Naive thymus-derived CD8-positive, alpha-beta T cell (primary cell): Measurements from ENCODE around the gene DNAJB9. TPM values are rescaled to one million over a fixed set of nuclear protein-coding genes. Genes with fewer than 3 reads are reported as not detected.
A peak's percentile ranks its signal among the peaks of the same experiment; 100 is the strongest.

Source experiments
- ATAC-seq, 2 donors: fragments of 150-1000 bp; cut with Tn5 transposase in 1 of 2; sonication (Bioruptor Pico), chemical (Tn5 transposase) in 1 of 2; 1 replicate in 1 of 2; 2 replicates in 1 of 2; pipeline ENCODE4 v1.10.0; 2021; ENCODE audit warnings: mild to moderate bottlenecking in 2 of 2, moderate library complexity in 2 of 2
- POLR2A ChIA-PET: fragments of 350-600 bp; sonication (Branson Sonifier 250); formaldehyde crosslinking; loops from one replicate; lab custom pipeline; 2021; ENCODE audit warnings: antibody characterized with exemption; lab: Charles Lee
- DNase-seq, 10 donors: peaks; one replicate each; pipeline versions ENCODE4 v3.0.0 to v3.0.0-alpha.2; 2020 to 2022
- H3K27ac Mint-ChIP-seq, 10 donors: one replicate each; pipeline ENCODE4 v1.8.0; 2020 to 2022; ENCODE audit warnings: mild to moderate bottlenecking in 10 of 10, mixed read lengths in 10 of 10, moderate library complexity in 4 of 10, inconsistent platforms in 1 of 10
- H3K27me3 Mint-ChIP-seq, 5 donors: one replicate each; pipeline ENCODE4 v1.8.0; 2021 to 2022; ENCODE audit warnings: mixed read lengths in 5 of 5
- H3K36me3 Mint-ChIP-seq, 3 donors: one replicate each; pipeline ENCODE4 v1.8.0; 2020 to 2022; ENCODE audit warnings: mixed read lengths in 3 of 3, mild to moderate bottlenecking in 2 of 3, inconsistent platforms in 1 of 3
- H3K4me1 Mint-ChIP-seq, 4 donors: one replicate each; pipeline ENCODE4 v1.8.0; 2021 to 2022; ENCODE audit warnings: mixed read lengths in 4 of 4
- H3K4me3 Mint-ChIP-seq, 10 donors: one replicate each; pipeline ENCODE4 v1.8.0; 2020 to 2022; ENCODE audit warnings: mild to moderate bottlenecking in 10 of 10, mixed read lengths in 10 of 10, moderate library complexity in 6 of 10, inconsistent platforms in 1 of 10
- H3K9me3 Mint-ChIP-seq, 9 donors: one replicate each; pipeline ENCODE4 v1.8.0; 2020 to 2022; ENCODE audit warnings: mixed read lengths in 9 of 9, mild to moderate bottlenecking in 3 of 9, inconsistent platforms in 1 of 9, moderate library complexity in 1 of 9
- polyA plus RNA-seq, 3 donors: library from polyadenylated mRNA; unstranded; fragments of 300-500 nt; fragmentation: Illumina TruSeq; gene quantifications; one replicate each; pipeline ENCODE4 v1.2.3, GENCODE V29; 2021
- total RNA-seq, 8 experiments: library from RNA in 2 of 8; stranded (reverse) in 2 of 8; gene quantifications; one replicate each; pipeline ENCODE4 v1.2.3 and lab custom pipeline; 2021 to 2026

The DNAJB9 gene
- total RNA-seq: 10 to 100 TPM; 19.0 to 19.9 TPM
- 10 to 100 TPM; 21.3 to 47.1 (median 29.2) TPM for polyA plus RNA-seq
- 19.2 to 94.9 (median 28.2) reads per million in 6 experiments for total RNA-seq (lab: John Stamatoyannopoulos, UW)

DNA sequence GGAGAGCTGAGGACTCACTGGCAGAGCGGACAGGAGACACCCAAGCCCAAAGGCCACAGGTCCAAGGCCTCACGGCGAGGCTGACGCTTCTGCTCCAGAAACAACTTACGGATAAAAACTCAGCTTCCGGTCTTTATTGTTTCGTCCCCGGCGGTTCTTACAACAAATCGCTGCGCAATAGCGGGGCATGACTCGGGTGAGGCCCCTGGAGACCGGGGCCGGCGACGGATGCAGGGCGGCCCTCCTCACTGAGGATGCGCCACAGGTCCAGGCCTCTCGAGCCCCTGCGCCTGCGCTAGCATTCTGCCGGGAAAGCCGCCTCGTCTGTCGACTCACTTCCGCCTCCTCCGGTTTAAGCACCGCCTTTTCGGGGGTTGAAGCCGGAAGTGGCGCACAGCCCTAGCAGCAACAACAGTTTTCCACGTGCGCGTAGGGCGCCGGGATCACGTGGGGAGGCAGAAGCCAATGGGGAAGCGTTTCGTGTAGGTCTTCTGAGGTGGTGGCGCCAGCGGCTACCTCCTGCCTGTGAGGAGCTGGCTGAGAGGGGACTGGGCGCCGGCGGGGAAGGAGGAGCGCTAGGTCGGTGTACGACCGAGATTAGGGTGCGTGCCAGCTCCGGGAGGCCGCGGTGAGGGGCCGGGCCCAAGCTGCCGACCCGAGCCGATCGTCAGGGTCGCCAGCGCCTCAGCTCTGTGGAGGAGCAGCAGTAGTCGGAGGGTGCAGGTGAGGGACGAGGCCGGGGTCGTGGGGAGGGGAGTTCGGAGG, at the start of gene DNAJB9, which contains the start of gene THAP5:
Gene DNAJB9, plus strand, starts transcription at position 494 of the 765 bp plus-strand sequence. CDS start 1,853 bp downstream, outside the sequence.
Gene THAP5, minus strand, starts transcription at position 326 of the 765 bp plus-strand sequence. Its CDS starts 137 bp downstream, at position 189.
- POLR2A ChIA-PET: interaction anchor here (0.5 to 3.0 kb wide), 15 partner anchors 9 to 1401 kb away, joined by 3 to 53 read pairs (median 4); partner anchors contain the start of genes CBLL1, HBP1 and PNPLA8
- no peaks in the 10 kb centered on the region for H3K27me3 Mint-ChIP-seq
- peaks cover 0 to under 1% (median 0%) of the 10 kb centered on the region in 9 donors for H3K9me3 Mint-ChIP-seq
- DNase-seq (peak; percentile 93 to 100 (median 100)), ATAC-seq (peak; percentile 88 to 90)
- peaks cover 15 to 80% (median 48%) of the 10 kb centered on the region in 4 donors for H3K4me1 Mint-ChIP-seq
- peak within 1 kb of the TSS; percentile 94 to 100 (median 98) for H3K4me3 Mint-ChIP-seq
- peak within 1 kb of the TSS; percentile 99 to 100 (median 100) for H3K27ac Mint-ChIP-seq
- H3K36me3 Mint-ChIP-seq: peaks cover 16 to 42% (median 38%) of the 10 kb centered on the region in 3 donors

- peaks cover 33 to 69% (median 58%) of the 10 kb centered on the region in 4 donors for H3K4me1 Mint-ChIP-seq
- ATAC-seq: no peak
- no peaks in the 10 kb centered on the region for H3K9me3 Mint-ChIP-seq
- peak overlapping the region in 9 of 10 donors; percentile 5 to 32 (median 11) for H3K4me3 Mint-ChIP-seq
- peak overlapping the region in 5 of 10 donors; percentile 12 to 64 (median 24) for H3K27ac Mint-ChIP-seq
- peaks cover 11 to 40% (median 17%) of the 10 kb centered on the region in 3 donors for H3K36me3 Mint-ChIP-seq
- peaks cover 0 to under 1% (median 0%) of the 10 kb centered on the region in 5 donors for H3K27me3 Mint-ChIP-seq
- POLR2A ChIA-PET: interaction anchor here (1.1 kb wide), 1 partner anchor 47 kb away, joined by 6 read pairs; the partner anchor contains the start of genes DNAJB9 and THAP5
- no peak for DNase-seq
These were observed 46.9 kb upstream of the DNAJB9 start for GRCh38 chr7:108522780-108523179.

DNA sequence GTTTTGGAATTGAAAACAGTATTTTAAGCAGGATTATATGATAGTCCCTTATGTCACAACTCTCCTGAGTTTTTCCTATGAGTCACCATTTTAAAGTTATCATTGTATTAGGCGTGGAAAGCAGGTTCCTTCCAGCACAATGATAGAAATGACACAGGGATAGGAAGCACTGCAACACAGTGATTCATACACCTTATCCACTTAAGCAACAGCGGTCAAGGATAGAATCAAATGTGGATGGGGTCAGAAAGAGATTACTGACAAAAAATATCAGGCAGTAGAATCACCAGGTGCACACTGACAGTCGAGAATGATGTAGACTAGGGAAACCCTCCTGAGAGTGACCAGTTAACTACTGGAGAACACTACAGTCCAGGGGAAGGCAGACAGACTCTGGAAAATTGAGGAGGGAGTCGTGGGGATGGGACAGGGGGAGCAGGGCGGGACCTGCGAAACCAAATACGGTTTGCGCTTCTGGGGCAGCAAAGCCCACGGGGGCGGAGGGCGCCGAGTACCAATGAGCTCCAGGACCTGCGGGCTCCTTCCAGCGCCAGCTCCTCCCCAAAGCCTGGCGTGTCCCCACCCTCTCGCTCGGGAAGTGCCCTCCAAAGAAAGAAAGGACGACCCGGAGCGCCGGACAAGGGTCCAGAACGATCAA, 44.2 kb upstream of the DNAJB9 start:
- H3K36me3 Mint-ChIP-seq: peaks cover 0 to 15% (median 0%) of the 10 kb centered on the region in 3 donors
- DNase-seq (no peak), ATAC-seq (peak; percentile 37 to 50)
- POLR2A ChIA-PET: interaction anchor here (0.6 to 3.9 kb wide), 9 partner anchors 10 to 1399 kb away, joined by 3 to 53 read pairs (median 4); partner anchors contain the start of genes CBLL1, DNAJB9, HBP1 and NRCAM
- H3K4me1 Mint-ChIP-seq: peaks cover 20 to 61% (median 44%) of the 10 kb centered on the region in 4 donors
- H3K27me3 Mint-ChIP-seq: peaks cover 0 to 1% (median 0%) of the 10 kb centered on the region in 5 donors
- H3K27ac Mint-ChIP-seq: peak overlapping the region; percentile 96 to 100 (median 100)
- no peaks in the 10 kb centered on the region for H3K9me3 Mint-ChIP-seq
- H3K4me3 Mint-ChIP-seq: peak overlapping the region; percentile 92 to 99 (median 97)

DNA sequence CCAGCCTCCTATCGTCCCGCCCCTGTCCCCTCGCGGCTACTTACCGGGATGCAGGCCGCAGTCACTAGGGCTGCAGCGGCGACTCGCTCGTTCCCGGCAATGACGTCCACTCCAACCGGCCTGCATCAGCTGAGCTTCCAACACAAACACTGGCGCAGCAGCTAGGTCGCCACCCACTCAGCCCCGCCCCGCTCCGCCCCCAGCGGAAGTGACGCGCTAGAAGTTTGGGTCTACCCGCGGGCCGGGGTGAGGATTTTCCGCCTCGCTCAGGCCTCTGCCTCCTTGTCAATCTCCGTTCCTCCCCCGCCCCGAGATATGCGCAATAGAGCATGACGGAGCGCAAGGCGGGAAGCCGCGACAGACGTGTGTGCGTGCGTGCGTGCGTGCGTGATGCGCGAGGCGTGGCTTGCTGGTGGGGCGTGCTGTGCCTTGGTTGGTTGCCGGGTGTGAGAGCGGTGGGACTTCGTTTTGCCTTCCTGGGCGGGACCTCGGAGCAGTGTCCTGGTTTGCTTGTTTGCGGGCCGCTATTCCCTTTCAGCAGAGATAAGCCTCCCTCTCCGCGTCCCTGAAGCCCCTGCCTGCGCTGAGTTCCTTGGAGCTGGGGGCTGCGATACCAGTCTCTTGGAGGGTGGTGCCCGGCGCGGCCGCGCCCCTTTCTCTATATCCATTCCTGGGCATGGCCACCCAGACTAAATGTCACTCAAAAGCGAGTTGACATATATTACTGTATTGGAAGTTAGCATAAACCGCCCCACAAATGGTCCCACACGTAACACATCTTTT, 43.5 kb upstream of the DNAJB9 start, which contains the start of gene PNPLA8:
Gene PNPLA8, minus strand, starts transcription at position 151 of the 783 bp plus-strand sequence. CDS start 10,644 bp downstream, outside the sequence.
- Mint-ChIP-seq H3K4me3 (peak within 1 kb of the TSS; percentile 92 to 99 (median 97)), H3K36me3 (peaks cover 0 to 11% (median 0%) of the 10 kb centered on the region in 3 donors), H3K27me3 (peaks cover 0 to 1% (median 0%) of the 10 kb centered on the region in 5 donors), H3K9me3 (no peaks in the 10 kb centered on the region), H3K4me1 (peaks cover 20 to 56% (median 40%) of the 10 kb centered on the region in 4 donors), H3K27ac (peak within 1 kb of the TSS; percentile 96 to 100 (median 100))
- DNase-seq (peak; percentile 99 to 100 (median 100)), ATAC-seq (peak; percentile 87 to 88)
- POLR2A ChIA-PET: interaction anchor here (0.6 to 3.9 kb wide), 13 partner anchors 11 to 1400 kb away, joined by 3 to 53 read pairs (median 3); partner anchors contain the start of genes CBLL1, DNAJB9, HBP1 and NRCAM

GRCh38 chr7:108526768-108527017, 43.0 kb upstream of the DNAJB9 start:
- peak overlapping the region; percentile 96 to 100 (median 100) for H3K27ac Mint-ChIP-seq
- POLR2A ChIA-PET: interaction anchor here (0.7 to 3.9 kb wide), 7 partner anchors 16 to 1358 kb away, joined by 3 to 53 read pairs (median 4); partner anchors contain the start of genes DNAJB9, HBP1 and THAP5
- peaks cover 0 to 1% (median 0%) of the 10 kb centered on the region in 5 donors for H3K27me3 Mint-ChIP-seq
- peaks cover 16 to 51% (median 35%) of the 10 kb centered on the region in 4 donors for H3K4me1 Mint-ChIP-seq
- peaks cover 0 to 7% (median 0%) of the 10 kb centered on the region in 3 donors for H3K36me3 Mint-ChIP-seq
- peak overlapping the region; percentile 92 to 99 (median 97) for H3K4me3 Mint-ChIP-seq
- no peaks in the 10 kb centered on the region for H3K9me3 Mint-ChIP-seq
- DNase-seq: no peak
- ATAC-seq: no peak

DNA sequence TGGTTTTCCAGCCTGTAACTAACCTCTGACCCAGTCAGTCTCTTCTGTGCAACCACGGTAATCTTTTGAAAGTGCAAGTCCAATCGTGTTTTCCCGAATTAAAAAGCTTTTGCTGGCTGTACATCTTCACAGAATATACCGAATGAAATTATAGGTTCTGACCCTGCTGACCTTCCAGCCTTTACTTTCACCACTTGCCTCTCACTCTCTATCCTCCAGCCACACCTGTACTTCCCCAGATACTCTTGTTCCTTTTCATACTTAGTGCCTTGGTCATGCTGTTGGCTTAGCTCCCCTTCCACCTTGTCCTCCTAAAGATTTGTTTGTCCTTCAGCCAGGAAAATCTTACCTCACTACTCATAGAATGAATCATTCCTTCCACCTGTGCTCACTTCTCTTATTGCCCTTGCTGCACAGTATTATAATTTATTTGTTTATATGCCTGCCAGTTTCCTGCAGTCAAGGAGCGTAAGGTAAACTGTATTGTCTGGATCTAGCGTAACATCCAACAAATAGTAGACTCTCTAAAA, 41.4 kb upstream of the DNAJB9 start:
- Mint-ChIP-seq H3K4me3 (peak overlapping the region in 5 of 10 donors; percentile 11 to 51 (median 20)), H3K27ac (peak overlapping the region in 8 of 10 donors; percentile 16 to 92 (median 66)), H3K36me3 (no peaks in the 10 kb centered on the region), H3K9me3 (no peaks in the 10 kb centered on the region), H3K4me1 (peaks cover 9 to 38% (median 23%) of the 10 kb centered on the region in 4 donors), H3K27me3 (peaks cover 0 to 5% (median 1%) of the 10 kb centered on the region in 5 donors)
- no peak for DNase-seq
- POLR2A ChIA-PET: interaction anchor here (1.0 to 1.1 kb wide), 2 partner anchors 37 to 41 kb away, joined by 3 read pairs; partner anchors contain the start of genes DNAJB9 and THAP5
- ATAC-seq: no peak

DNA sequence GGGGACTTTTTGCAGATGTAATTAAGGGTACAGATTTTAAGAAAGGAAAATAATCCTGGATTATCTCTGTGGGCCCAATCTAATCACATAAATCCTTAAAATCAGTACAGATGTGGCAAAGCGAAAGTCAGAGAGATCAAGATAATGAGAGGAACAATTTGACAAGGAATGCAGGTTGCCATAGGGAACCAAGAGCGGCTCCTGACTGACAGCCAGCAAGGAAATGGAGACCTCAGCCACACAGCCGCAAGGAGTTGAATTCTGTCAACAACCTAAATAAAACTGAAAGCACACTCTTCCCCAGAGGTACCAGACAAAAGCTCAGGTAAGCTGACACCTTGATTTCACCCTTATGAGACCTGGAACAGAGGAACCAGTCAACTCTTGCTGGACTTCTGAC, 40.3 kb upstream of the DNAJB9 start:
- POLR2A ChIA-PET: no interaction called here
- Mint-ChIP-seq H3K9me3 (no peaks in the 10 kb centered on the region), H3K27me3 (peaks cover 0 to 5% (median 4%) of the 10 kb centered on the region in 5 donors), H3K27ac (no peak overlapping the region), H3K4me3 (no peak overlapping the region), H3K4me1 (peaks cover 4 to 27% (median 12%) of the 10 kb centered on the region in 4 donors), H3K36me3 (peaks cover 0 to 2% (median 0%) of the 10 kb centered on the region in 3 donors)
- ATAC-seq (no peak), DNase-seq (no peak)

GRCh38 chr7:108533712-108534111, 36.0 kb upstream of the DNAJB9 start:
- ATAC-seq (no peak), DNase-seq (no peak)
- H3K9me3 Mint-ChIP-seq: no peaks in the 10 kb centered on the region
- H3K4me3 Mint-ChIP-seq: no peak overlapping the region
- POLR2A ChIA-PET: no interaction called here
- H3K27ac Mint-ChIP-seq: no peak overlapping the region
- peaks cover 0 to 5% (median 3%) of the 10 kb centered on the region in 3 donors for H3K36me3 Mint-ChIP-seq
- H3K4me1 Mint-ChIP-seq: peaks cover 0 to 9% (median 0%) of the 10 kb centered on the region in 4 donors
- peaks cover 0 to 14% (median 5%) of the 10 kb centered on the region in 5 donors for H3K27me3 Mint-ChIP-seq

DNA sequence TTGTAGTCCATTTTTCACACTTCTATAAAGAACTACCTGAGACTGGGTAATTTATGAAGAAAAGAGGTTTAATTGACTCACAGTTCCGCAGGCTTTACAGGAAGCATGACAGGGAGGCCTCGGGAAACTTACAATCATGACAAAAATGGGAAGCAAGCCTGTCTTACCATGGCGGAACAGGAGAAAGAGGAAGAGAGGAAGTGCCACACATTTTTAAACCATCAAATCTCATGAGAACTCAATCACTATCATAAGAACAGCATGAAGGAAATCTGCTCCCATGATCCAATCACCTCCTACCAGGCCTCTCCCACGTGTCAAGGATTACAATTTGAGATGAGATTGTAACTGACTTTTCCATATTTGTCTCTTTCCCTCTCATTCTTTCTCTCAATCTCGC, 34.4 kb upstream of the DNAJB9 start:
- peaks cover 0 to 14% (median 6%) of the 10 kb centered on the region in 5 donors for H3K27me3 Mint-ChIP-seq
- DNase-seq (no peak), ATAC-seq (no peak)
- H3K4me3 Mint-ChIP-seq: no peak overlapping the region
- POLR2A ChIA-PET: no interaction called here
- peaks cover 0 to 5% (median 3%) of the 10 kb centered on the region in 3 donors for H3K36me3 Mint-ChIP-seq
- H3K9me3 Mint-ChIP-seq: no peaks in the 10 kb centered on the region
- peak overlapping the region in 1 of 10 donors; percentile 34 for H3K27ac Mint-ChIP-seq
- peaks cover 0 to 9% (median 0%) of the 10 kb centered on the region in 4 donors for H3K4me1 Mint-ChIP-seq

DNA sequence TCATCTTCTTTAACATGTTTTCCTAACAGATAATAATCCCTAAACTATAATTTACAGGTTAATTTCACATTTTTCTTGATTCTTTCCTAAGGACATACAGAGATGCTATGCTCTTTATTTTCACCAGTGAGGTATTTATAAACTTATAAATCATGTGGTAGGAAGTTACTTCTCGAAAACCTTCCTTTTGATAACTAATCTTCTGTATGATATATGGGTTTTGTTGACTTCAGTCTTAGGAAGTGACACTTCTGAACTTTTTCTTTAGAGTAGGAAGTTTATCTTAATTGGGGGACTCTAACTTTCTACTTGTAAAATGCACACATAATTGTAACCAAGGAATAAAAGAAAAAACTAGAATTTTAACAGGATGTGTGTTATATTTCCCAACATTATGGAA, 33.9 kb upstream of the DNAJB9 start:
- H3K27ac Mint-ChIP-seq: no peak overlapping the region
- no peak for ATAC-seq
- POLR2A ChIA-PET: no interaction called here
- H3K9me3 Mint-ChIP-seq: no peaks in the 10 kb centered on the region
- no peak overlapping the region for H3K4me3 Mint-ChIP-seq
- H3K36me3 Mint-ChIP-seq: peaks cover 0 to 5% (median 3%) of the 10 kb centered on the region in 3 donors
- peaks cover 0 to 14% (median 6%) of the 10 kb centered on the region in 5 donors for H3K27me3 Mint-ChIP-seq
- no peak for DNase-seq
- H3K4me1 Mint-ChIP-seq: peaks cover 0 to 9% (median 0%) of the 10 kb centered on the region in 4 donors

GRCh38 chr7:108537229-108537628, 32.4 kb upstream of the DNAJB9 start:
- DNase-seq: no peak
- no peaks in the 10 kb centered on the region for H3K9me3 Mint-ChIP-seq
- peaks cover 0 to 14% (median 4%) of the 10 kb centered on the region in 5 donors for H3K27me3 Mint-ChIP-seq
- peaks cover 0 to 5% (median 3%) of the 10 kb centered on the region in 3 donors for H3K36me3 Mint-ChIP-seq
- no peak overlapping the region for H3K4me3 Mint-ChIP-seq
- POLR2A ChIA-PET: no interaction called here
- ATAC-seq: no peak
- H3K4me1 Mint-ChIP-seq: peaks cover 0 to 9% (median 0%) of the 10 kb centered on the region in 4 donors
- H3K27ac Mint-ChIP-seq: peak overlapping the region in 2 of 10 donors; percentile 3 to 18
